ENCODE data around the gene COX7B. TPM values are rescaled to one million over a fixed set of nuclear protein-coding genes. Genes with fewer than 3 reads are reported as not detected.

COX7B gene
- total and polyA plus RNA-seq, 2 of the 8 experiments (the other 6 are each of a cell fraction or from before 2014, with no cell fraction given) = 268 to 974 TPM

- TF ChIP-seq CHD7 (IDR thresholded peaks at IDR 0.05; ENCODE audit: insufficient replicate concordance, low read length) (no peak), FOSL1 (IDR thresholded peaks at IDR 0.05; ENCODE audit: insufficient read depth, low read depth, low read length) (no peak), CBX8 (IDR thresholded peaks at IDR 0.05; ENCODE audit: borderline replicate concordance, low read depth, low read length) (no peak), HDAC6 (IDR thresholded peaks at IDR 0.05; ENCODE audit: low read depth, low read length) (no peak), CTBP2 (IDR thresholded peaks at IDR 0.05; ENCODE audit: borderline replicate concordance, insufficient read depth, insufficient read length, low read length) (no peak), POLR2A (IDR thresholded peaks at IDR 0.05; ENCODE audit: control extremely low read depth in 1 of 2, low read depth in 2 of 2, low read length in 2 of 2) (no peak), BACH1 (IDR thresholded peaks at IDR 0.05; ENCODE audit: low read length) (no peak), KDM4A (IDR thresholded peaks at IDR 0.05; ENCODE audit: low read depth, low read length, severe bottlenecking) (no peak)
Measured at GRCh38 chrX:77918568-77918967, 19.3 kb downstream of the COX7B start (continued).
